HCT116 (cell line): ENCODE measurements around the gene TAF8. TPM values are rescaled to one million over a fixed set of nuclear protein-coding genes. Genes with fewer than 3 reads are reported as not detected.

Experiments
- ATAC-seq: fragments of 200-7000 bp; cut with Tn5 transposase; 2 replicates; pipeline ENCODE4 v1.9.1; 2020; ENCODE audit warnings: mild to moderate bottlenecking, moderate library complexity
- BruUV-seq: library from RNA; stranded (reverse); fragments of 400-500 nt; replicated peaks from 2 replicates; lab custom pipeline; 2021; lab: Mats Ljungman, UMichigan
- CTCF ChIA-PET: fragments of 300-600 bp; sonication (Branson Sonifier 250); formaldehyde crosslinking; loops from one replicate; lab custom pipeline; 2021; ENCODE audit warnings: antibody characterized with exemption; lab: Charles Lee
- POLR2A ChIA-PET: fragments of 300-600, 350-600 bp; sonication (Branson Sonifier 250); formaldehyde crosslinking; loops from one replicate; lab custom pipeline; 2021; ENCODE audit warnings: antibody characterized with exemption; lab: Charles Lee
- RAD21 ChIA-PET, 2 experiments: fragments of 300-600 bp; sonication (Branson Sonifier 250); formaldehyde crosslinking; loops; one replicate each; lab custom pipeline; 2023; ENCODE audit warnings: low total read pairs in 2 of 2; ENCODE audit not compliant: uncharacterized antibody in 2 of 2, unreplicated experiment in 2 of 2, low non-redundant PET in 1 of 2; lab: Charles Lee
- DNase-seq: peaks from one replicate; pipeline ENCODE4 v3.0.0-alpha.2; 2010; ENCODE audit warnings: low read depth, low spot score
- H2AFZ ChIP-seq: fragments of 200-600 bp; shearing (Covaris generic), sonication (generic); 2 replicates; pipeline ENCODE4 v1.6.1; 2017; ENCODE audit warnings: low read depth, mixed run types, mixed read lengths, antibody characterized with exemption, low read length; ENCODE audit not compliant: poor library complexity, severe bottlenecking
- H3K27ac ChIP-seq: 2 replicates; pipeline ENCODE4 v1.5.1; 2012; ENCODE audit warnings: low read depth, low read length
- H3K27me3 ChIP-seq: fragments of 200-600 bp; sonication (generic); 2 replicates; pipeline ENCODE4 v1.6.1; 2016; ENCODE audit warnings: mixed run types, low read length, mixed read lengths; ENCODE audit not compliant: insufficient read depth
- H3K36me3 ChIP-seq, 2 experiments: fragments of 200-500 bp in 1 of 2; fragments of 200-600 bp in 1 of 2; sonication (Bioruptor generic) in 1 of 2; sonication (generic) in 1 of 2; 2 replicates each; pipeline versions ENCODE4 v1.5.1 to v1.6.1; 2014 to 2016; ENCODE audit warnings: low read length in 2 of 2, inconsistent platforms in 1 of 2, mixed read lengths in 1 of 2, mixed run types in 1 of 2; ENCODE audit not compliant: insufficient read depth in 2 of 2, control insufficient read depth in 1 of 2
- H3K4me1 ChIP-seq, 2 experiments: fragments of 200-600 bp in 1 of 2; sonication (generic) in 1 of 2; 2 replicates each; pipeline versions ENCODE4 v1.5.1 to v1.6.1; 2012 to 2017; ENCODE audit warnings: low read length in 2 of 2, inconsistent platforms in 1 of 2, mild to moderate bottlenecking in 1 of 2, mixed read lengths in 1 of 2, mixed run types in 1 of 2, moderate library complexity in 1 of 2; ENCODE audit not compliant: insufficient read depth in 2 of 2, control insufficient read depth in 1 of 2
- H3K4me2 ChIP-seq: fragments of 200-600 bp; sonication (generic); 2 replicates; pipeline ENCODE4 v1.6.1; 2017; ENCODE audit warnings: mixed run types, low read length, mixed read lengths
- H3K4me3 ChIP-seq, 2 experiments: fragments of 200-600 bp in 1 of 2; sonication (generic) in 1 of 2; replicated peaks in 1 of 2; 2 replicates each; pipeline ENCODE4 v1.5.1; 2011 to 2016; ENCODE audit warnings: low read length in 2 of 2, control low read depth in 1 of 2, low read depth in 1 of 2, mild to moderate bottlenecking in 1 of 2, mixed read lengths in 1 of 2, mixed run types in 1 of 2
- H3K79me2 ChIP-seq: fragments of 200-600 bp; sonication (generic); 2 replicates; pipeline ENCODE4 v1.6.1; 2017; ENCODE audit warnings: mild to moderate bottlenecking, mixed run types, low read length, moderate library complexity, mixed read lengths; ENCODE audit not compliant: insufficient read depth
- H3K9ac ChIP-seq: fragments of 200-600 bp; sonication (generic); 2 replicates; pipeline ENCODE4 v1.6.1; 2016; ENCODE audit warnings: low read length, mixed read lengths
- H3K9me2 ChIP-seq: fragments of 200-600 bp; sonication (generic), shearing (Covaris generic); 2 replicates; pipeline ENCODE4 v1.6.1; 2017; ENCODE audit warnings: mixed run types, mild to moderate bottlenecking, moderate library complexity; ENCODE audit not compliant: insufficient read depth
- H3K9me3 ChIP-seq, 2 experiments: fragments of 200-500 bp in 1 of 2; fragments of 200-600 bp in 1 of 2; sonication (Bioruptor generic) in 1 of 2; sonication (generic) in 1 of 2; 2 replicates each; pipeline ENCODE4 v1.6.1; 2014 to 2017; ENCODE audit warnings: low read length in 2 of 2, mixed read lengths in 2 of 2, inconsistent platforms in 1 of 2, low read depth in 1 of 2, mild to moderate bottlenecking in 1 of 2, mixed run types in 1 of 2, moderate library complexity in 1 of 2; ENCODE audit not compliant: control insufficient read depth in 1 of 2, insufficient read depth in 1 of 2
- H4K20me1 ChIP-seq: fragments of 200-600 bp; sonication (generic), shearing (Covaris generic); 2 replicates; pipeline ENCODE4 v1.6.1; 2017; ENCODE audit warnings: mixed run types, mild to moderate bottlenecking, moderate library complexity; ENCODE audit not compliant: insufficient read depth
- CEBPB ChIP-seq: IDR thresholded peaks from 2 replicates; pipeline ENCODE4 v1.6.1; 2012; ENCODE audit warnings: low read depth
- EGR1 ChIP-seq: IDR thresholded peaks from 2 replicates; pipeline ENCODE4 v1.6.1; 2012; ENCODE audit warnings: low read depth
- EZH2 ChIP-seq: fragments of 200-600 bp; sonication (generic); IDR thresholded peaks from 2 replicates; pipeline ENCODE4 v1.6.1; 2017; ENCODE audit warnings: antibody characterized with exemption, mixed run types
- EZH2phosphoT487 ChIP-seq: fragments of 200-600 bp; IDR thresholded peaks from 2 replicates; pipeline ENCODE4 v1.6.1; 2018; ENCODE audit warnings: antibody characterized with exemption, borderline replicate concordance
- POLR2A ChIP-seq: IDR thresholded peaks from 2 replicates; pipeline ENCODE4 v1.7.0; 2011; ENCODE audit warnings: borderline replicate concordance; ENCODE audit not compliant: insufficient read depth, insufficient read length; ENCODE audit errors: extremely low read depth
- SIN3A ChIP-seq: IDR thresholded peaks from 2 replicates; pipeline ENCODE4 v1.6.1; 2012; ENCODE audit warnings: low read depth
- TCF7L2 ChIP-seq: IDR thresholded peaks from 2 replicates; pipeline ENCODE4 v1.7.0; 2011; ENCODE audit warnings: borderline replicate concordance, inconsistent platforms; ENCODE audit not compliant: insufficient read depth, insufficient read length; ENCODE audit errors: extremely low read depth
- ZBTB33 ChIP-seq: IDR thresholded peaks from 2 replicates; pipeline ENCODE4 v1.6.1; 2011; ENCODE audit warnings: mild to moderate bottlenecking, low read length, moderate library complexity; ENCODE audit not compliant: insufficient replicate concordance; ENCODE audit errors: extremely low read depth
- ZNF274 ChIP-seq: fragments of 200-500 bp; sonication (Bioruptor generic); IDR thresholded peaks from 2 replicates; pipeline ENCODE4 v1.6.1; 2014; ENCODE audit warnings: mild to moderate bottlenecking, low read depth, low read length, inconsistent platforms
- intact Hi-C: fragments of 100-400 bp; cut with micrococcal nuclease; formaldehyde crosslinking; loops from 2 replicates; pipeline ENCODE4 v1.10.0; 2022
- total RNA-seq: library from RNA; stranded (reverse); gene quantifications from one replicate; pipeline ENCODE4 v1.2.1, GENCODE V29; 2021; ENCODE audit not compliant: unreplicated experiment
- TF ChIP-seq, protein P1 (sequence below): IDR thresholded peaks from 2 replicates; pipeline ENCODE4 v1.6.1; 2012

The TAF8 gene
- total RNA-seq, 1 experiment from 2014 or later, result 29.5 TPM

DNA sequence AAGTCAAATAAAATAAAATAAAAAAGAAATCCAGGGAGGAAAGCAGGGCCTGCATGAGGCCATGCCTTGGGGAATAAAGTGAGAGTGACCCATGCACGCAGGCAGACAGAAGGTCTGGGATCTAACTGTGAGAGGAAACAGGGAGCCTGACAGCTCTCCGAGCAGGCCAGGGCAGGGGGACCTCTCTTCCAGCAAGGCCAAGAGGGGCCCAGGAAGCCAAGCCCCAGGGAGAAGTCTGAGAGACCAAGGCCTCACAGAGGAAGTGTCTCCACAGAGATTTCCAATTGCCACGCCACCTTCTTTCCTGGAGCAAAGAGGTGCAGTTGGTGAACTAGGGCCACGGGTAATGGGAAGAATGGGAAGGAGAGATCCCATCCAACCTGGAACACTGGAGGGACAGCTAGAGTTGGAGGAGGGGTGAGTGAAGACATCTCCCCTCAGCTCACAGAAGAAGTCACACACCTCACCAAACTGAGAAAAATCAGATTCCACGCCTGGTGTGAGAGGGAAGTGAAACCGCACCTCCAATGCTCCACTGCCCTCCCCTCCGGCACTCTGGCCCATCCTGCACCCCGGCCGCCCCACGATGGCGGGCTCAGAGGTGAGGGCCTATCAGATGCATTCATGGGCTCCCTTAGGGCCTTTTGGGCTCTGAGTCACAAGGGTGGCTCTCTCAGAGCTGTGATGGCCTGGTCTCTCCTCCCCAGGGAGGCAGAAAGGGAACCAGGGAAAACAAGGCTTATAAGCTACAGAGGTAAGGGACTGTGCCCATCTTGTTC, 25.1 kb upstream of the TAF8 start:
- no peak overlapping the region for H3K27ac ChIP-seq
- intact Hi-C loops, result no loop called here
- no peak overlapping the region for H2AFZ ChIP-seq
- H3K27me3 ChIP-seq, result no peaks in the 10 kb centered on the region
- peaks cover 6 to 11% of the 10 kb centered on the region in 2 experiments; a peak in 3 of 4 replicates for H3K4me1 ChIP-seq
- CTCF ChIA-PET, result no interaction called here
- no peaks in the 10 kb centered on the region for H3K9me2 ChIP-seq
- H3K79me2 ChIP-seq, result no peaks in the 10 kb centered on the region
- no peak overlapping the region for H3K9ac ChIP-seq
- no peak for TF ChIP-seq EZH2phosphoT487
- no peak for TF ChIP-seq CEBPB
- TF ChIP-seq ZBTB33, result no peak
- no peak for TF ChIP-seq ZNF274
- TF ChIP-seq EZH2, result no peak
- TF ChIP-seq EGR1, result no peak
- TF ChIP-seq SIN3A, result no peak
- POLR2A ChIA-PET, result no interaction called here
- no peak overlapping the region for H3K4me3 ChIP-seq
- DNase-seq, result no peak
- no peak for ATAC-seq
- H3K36me3 ChIP-seq, result no peaks in the 10 kb centered on the region
- RAD21 ChIA-PET, result no interaction called here
- H3K4me2 ChIP-seq, result no peak overlapping the region
- no peaks in the 10 kb centered on the region for H4K20me1 ChIP-seq
- BruUV-seq, result no TSS peak
- no peaks in the 10 kb centered on the region for H3K9me3 ChIP-seq

DNA sequence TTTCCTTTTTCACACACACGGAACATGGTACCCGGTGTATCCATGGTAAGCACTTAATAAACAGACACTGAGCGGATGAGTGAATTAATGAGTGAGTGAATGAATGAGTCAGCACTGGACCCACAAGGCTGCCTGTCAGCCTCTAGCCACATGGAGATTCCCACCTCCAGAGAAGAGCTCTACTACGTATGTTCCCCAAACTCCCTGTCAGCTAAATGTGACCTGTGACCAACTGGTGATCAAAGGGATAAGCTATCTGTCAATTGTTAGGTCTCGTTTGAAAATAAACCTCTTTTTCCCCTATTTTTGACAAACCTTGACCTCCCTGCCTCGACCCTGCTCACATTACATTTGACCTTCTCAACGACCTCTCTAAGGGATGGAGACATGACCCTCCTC, 24.5 kb upstream of the TAF8 start:
- Histone ChIP-seq H3K4me1 (peaks cover 6 to 15% of the 10 kb centered on the region in 2 experiments; a peak in 3 of 4 replicates), H3K36me3 (no peaks in the 10 kb centered on the region), H3K27ac (no peak overlapping the region), H2AFZ (no peak overlapping the region), H3K27me3 (no peaks in the 10 kb centered on the region), H4K20me1 (no peaks in the 10 kb centered on the region), H3K9me2 (no peaks in the 10 kb centered on the region), H3K79me2 (no peaks in the 10 kb centered on the region), H3K4me3 (no peak overlapping the region), H3K9ac (no peak overlapping the region), H3K9me3 (no peaks in the 10 kb centered on the region), H3K4me2 (no peak overlapping the region)
- DNase-seq (no peak), ATAC-seq (no peak)
- ChIA-PET CTCF (no interaction called here), POLR2A (no interaction called here), RAD21 (no interaction called here)
- TF ChIP-seq, protein P1, sequence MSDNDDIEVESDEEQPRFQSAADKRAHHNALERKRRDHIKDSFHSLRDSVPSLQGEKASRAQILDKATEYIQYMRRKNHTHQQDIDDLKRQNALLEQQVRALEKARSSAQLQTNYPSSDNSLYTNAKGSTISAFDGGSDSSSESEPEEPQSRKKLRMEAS, result no peak
- TF ChIP-seq POLR2A (no peak), ZNF274 (no peak), TCF7L2 (no peak)
- no TSS peak for BruUV-seq
- intact Hi-C loops, result no loop called here
